ENCODE measurements around the gene CAP2. TPM values are rescaled to one million over a fixed set of nuclear protein-coding genes. Genes with fewer than 3 reads are reported as not detected.

CAP2 gene
- total and polyA plus RNA-seq, 7 experiments from 2014 or later = not detected

GRCh38 chr6:17450397-17450796, 57.0 kb downstream of the CAP2 start:
- Histone ChIP-seq H3K27ac (ENCODE audit: low read depth, low read length) (no peak overlapping the region), H3K36me3 (ENCODE audit: control insufficient read depth in 2 of 3, insufficient read depth in 3 of 3, low read length in 3 of 3) (no peaks in the 10 kb centered on the region), H3K9me3 (ENCODE audit: control insufficient read depth in 2 of 3, low read length in 3 of 3) (no peaks in the 10 kb centered on the region), H3K4me1 (ENCODE audit: control insufficient read depth in 2 of 2, insufficient read depth in 2 of 2, low read length in 2 of 2) (no peaks in the 10 kb centered on the region), H3K27me3 (ENCODE audit: control insufficient read depth in 2 of 2, insufficient read depth in 2 of 2, low read length in 2 of 2) (peaks cover 0 to 2% of the 10 kb centered on the region in 2 donors), H3K4me3 (ENCODE audit: low read length) (no peak overlapping the region)
- H3K27me3 Mint-ChIP-seq = peaks cover 0 to 31% (median 19%) of the 10 kb centered on the region in 5 donors
- H3K9me3 Mint-ChIP-seq = peaks cover 0 to 1% (median 0%) of the 10 kb centered on the region in 11 donors
- peaks cover 0 to 2% (median 0%) of the 10 kb centered on the region in 7 donors for H3K4me1 Mint-ChIP-seq
- DNase-seq (no peak), ATAC-seq (no peak)
- ChIA-PET POLR2A (no interaction called here), CTCF (no interaction called here)
- intact Hi-C loops (cut with micrococcal nuclease) = no loop called here
- no peak overlapping the region for H3K27ac Mint-ChIP-seq
- H3K36me3 Mint-ChIP-seq = no peaks in the 10 kb centered on the region
- H3K4me3 Mint-ChIP-seq = no peak overlapping the region

GRCh38 chr6:17450832-17451231, 57.4 kb downstream of the CAP2 start:
- Histone ChIP-seq H3K9me3 (ENCODE audit: control insufficient read depth in 2 of 3, low read length in 3 of 3) (no peaks in the 10 kb centered on the region), H3K4me1 (ENCODE audit: control insufficient read depth in 2 of 2, insufficient read depth in 2 of 2, low read length in 2 of 2) (no peaks in the 10 kb centered on the region), H3K4me3 (ENCODE audit: low read length) (no peak overlapping the region), H3K27me3 (ENCODE audit: control insufficient read depth in 2 of 2, insufficient read depth in 2 of 2, low read length in 2 of 2) (peaks cover 0 to 2% of the 10 kb centered on the region in 2 donors), H3K36me3 (ENCODE audit: control insufficient read depth in 2 of 3, insufficient read depth in 3 of 3, low read length in 3 of 3) (no peaks in the 10 kb centered on the region), H3K27ac (ENCODE audit: low read depth, low read length) (no peak overlapping the region)
- peaks cover 0 to 1% (median 0%) of the 10 kb centered on the region in 11 donors for H3K9me3 Mint-ChIP-seq
- no peaks in the 10 kb centered on the region for H3K36me3 Mint-ChIP-seq
- ATAC-seq = no peak
- peaks cover 0 to 32% (median 22%) of the 10 kb centered on the region in 5 donors for H3K27me3 Mint-ChIP-seq
- no peak for DNase-seq
- H3K4me3 Mint-ChIP-seq = no peak overlapping the region
- intact Hi-C loops (cut with micrococcal nuclease) = no loop called here
- CTCF ChIA-PET = no interaction called here
- peaks cover 0 to 2% (median 0%) of the 10 kb centered on the region in 7 donors for H3K4me1 Mint-ChIP-seq
- POLR2A ChIA-PET = no interaction called here
- no peak overlapping the region for H3K27ac Mint-ChIP-seq

- H3K9me3 ChIP-seq (ENCODE audit: control insufficient read depth in 2 of 3, low read length in 3 of 3) = no peaks in the 10 kb centered on the region
- no peaks in the 10 kb centered on the region for H3K4me1 Mint-ChIP-seq
- no peaks in the 10 kb centered on the region for H3K4me1 ChIP-seq (ENCODE audit: control insufficient read depth in 2 of 2, insufficient read depth in 2 of 2, low read length in 2 of 2)
- H3K27me3 Mint-ChIP-seq = peaks cover 0 to 33% (median 17%) of the 10 kb centered on the region in 5 donors
- no peaks in the 10 kb centered on the region for H3K27me3 ChIP-seq (ENCODE audit: control insufficient read depth in 2 of 2, insufficient read depth in 2 of 2, low read length in 2 of 2)
- H3K27ac ChIP-seq (ENCODE audit: low read depth, low read length) = no peak overlapping the region
- H3K36me3 Mint-ChIP-seq = no peaks in the 10 kb centered on the region
- intact Hi-C loops (cut with micrococcal nuclease) = no loop called here
- no peak overlapping the region for H3K4me3 ChIP-seq (ENCODE audit: low read length)
- no peak overlapping the region for H3K27ac Mint-ChIP-seq
- POLR2A ChIA-PET = no interaction called here
- H3K9me3 Mint-ChIP-seq = peaks cover 0 to 2% (median 0%) of the 10 kb centered on the region in 11 donors
- no peak overlapping the region for H3K4me3 Mint-ChIP-seq
- no peaks in the 10 kb centered on the region for H3K36me3 ChIP-seq (ENCODE audit: control insufficient read depth in 2 of 3, insufficient read depth in 3 of 3, low read length in 3 of 3)
- CTCF ChIA-PET = no interaction called here
- ATAC-seq (no peak), DNase-seq (no peak)
Observed at GRCh38 chr6:17452096-17452495, 58.7 kb downstream of the CAP2 start.

- Histone ChIP-seq H3K4me1 (ENCODE audit: control insufficient read depth in 2 of 2, insufficient read depth in 2 of 2, low read length in 2 of 2) (no peaks in the 10 kb centered on the region), H3K36me3 (ENCODE audit: control insufficient read depth in 2 of 3, insufficient read depth in 3 of 3, low read length in 3 of 3) (no peaks in the 10 kb centered on the region), H3K4me3 (ENCODE audit: low read length) (no peak overlapping the region), H3K27me3 (ENCODE audit: control insufficient read depth in 2 of 2, insufficient read depth in 2 of 2, low read length in 2 of 2) (no peaks in the 10 kb centered on the region), H3K9me3 (ENCODE audit: control insufficient read depth in 2 of 3, low read length in 3 of 3) (no peaks in the 10 kb centered on the region), H3K27ac (ENCODE audit: low read depth, low read length) (no peak overlapping the region)
- peaks cover 0 to 49% (median 27%) of the 10 kb centered on the region in 5 donors for H3K27me3 Mint-ChIP-seq
- H3K9me3 Mint-ChIP-seq = peaks cover 0 to 2% (median 0%) of the 10 kb centered on the region in 11 donors
- intact Hi-C loops (cut with micrococcal nuclease) = no loop called here
- H3K36me3 Mint-ChIP-seq = no peaks in the 10 kb centered on the region
- ChIA-PET CTCF (no interaction called here), POLR2A (no interaction called here)
- ATAC-seq (no peak), DNase-seq (no peak)
- no peak overlapping the region for H3K4me3 Mint-ChIP-seq
- H3K27ac Mint-ChIP-seq = no peak overlapping the region
- H3K4me1 Mint-ChIP-seq = peaks cover 0 to 3% (median 0%) of the 10 kb centered on the region in 7 donors
Observed at GRCh38 chr6:17454316-17455005, 61.1 kb downstream of the CAP2 start.

GRCh38 chr6:17455919-17456318, 62.5 kb downstream of the CAP2 start:
- peaks cover 0 to 3% (median 0%) of the 10 kb centered on the region in 7 donors for H3K4me1 Mint-ChIP-seq
- H3K4me3 Mint-ChIP-seq = no peak overlapping the region
- intact Hi-C loops (cut with micrococcal nuclease) = no loop called here
- no peak overlapping the region for H3K27ac Mint-ChIP-seq
- Histone ChIP-seq H3K27me3 (ENCODE audit: control insufficient read depth in 2 of 2, insufficient read depth in 2 of 2, low read length in 2 of 2) (no peaks in the 10 kb centered on the region), H3K27ac (ENCODE audit: low read depth, low read length) (no peak overlapping the region), H3K9me3 (ENCODE audit: control insufficient read depth in 2 of 3, low read length in 3 of 3) (no peaks in the 10 kb centered on the region), H3K36me3 (ENCODE audit: control insufficient read depth in 2 of 3, insufficient read depth in 3 of 3, low read length in 3 of 3) (no peaks in the 10 kb centered on the region), H3K4me1 (ENCODE audit: control insufficient read depth in 2 of 2, insufficient read depth in 2 of 2, low read length in 2 of 2) (no peaks in the 10 kb centered on the region), H3K4me3 (ENCODE audit: low read length) (no peak overlapping the region)
- ChIA-PET POLR2A (no interaction called here), CTCF (no interaction called here)
- ATAC-seq (no peak), DNase-seq (no peak)
- H3K9me3 Mint-ChIP-seq = peaks cover 0 to 2% (median 0%) of the 10 kb centered on the region in 11 donors
- no peaks in the 10 kb centered on the region for H3K36me3 Mint-ChIP-seq
- H3K27me3 Mint-ChIP-seq = peaks cover 6 to 49% (median 28%) of the 10 kb centered on the region in 5 donors

- no peak for DNase-seq
- ATAC-seq = no peak
- H3K9me3 Mint-ChIP-seq = peaks cover 0 to 2% (median 0%) of the 10 kb centered on the region in 11 donors
- CTCF ChIA-PET = no interaction called here
- H3K27me3 Mint-ChIP-seq = peaks cover 6 to 49% (median 28%) of the 10 kb centered on the region in 5 donors
- H3K4me1 ChIP-seq (ENCODE audit: control insufficient read depth in 2 of 2, insufficient read depth in 2 of 2, low read length in 2 of 2) = no peaks in the 10 kb centered on the region
- H3K27ac Mint-ChIP-seq = no peak overlapping the region
- no peaks in the 10 kb centered on the region for H3K9me3 ChIP-seq (ENCODE audit: control insufficient read depth in 2 of 3, low read length in 3 of 3)
- H3K4me1 Mint-ChIP-seq = peaks cover 0 to 3% (median 0%) of the 10 kb centered on the region in 7 donors
- H3K27ac ChIP-seq (ENCODE audit: low read depth, low read length) = no peak overlapping the region
- intact Hi-C loops (cut with micrococcal nuclease) = no loop called here
- no peaks in the 10 kb centered on the region for H3K36me3 Mint-ChIP-seq
- no peak overlapping the region for H3K4me3 ChIP-seq (ENCODE audit: low read length)
- no peaks in the 10 kb centered on the region for H3K36me3 ChIP-seq (ENCODE audit: control insufficient read depth in 2 of 3, insufficient read depth in 3 of 3, low read length in 3 of 3)
- H3K4me3 Mint-ChIP-seq = no peak overlapping the region
- no peaks in the 10 kb centered on the region for H3K27me3 ChIP-seq (ENCODE audit: control insufficient read depth in 2 of 2, insufficient read depth in 2 of 2, low read length in 2 of 2)
- POLR2A ChIA-PET = no interaction called here
Observed at GRCh38 chr6:17456711-17457110, 63.3 kb downstream of the CAP2 start.

- no peak overlapping the region for H3K27ac ChIP-seq (ENCODE audit: low read depth, low read length)
- CTCF ChIA-PET = no interaction called here
- Mint-ChIP-seq H3K4me3 (no peak overlapping the region), H3K9me3 (peaks cover 0 to 2% (median 0%) of the 10 kb centered on the region in 11 donors), H3K36me3 (no peaks in the 10 kb centered on the region), H3K4me1 (peaks cover 0 to 3% (median 0%) of the 10 kb centered on the region in 7 donors), H3K27ac (no peak overlapping the region), H3K27me3 (peaks cover 6 to 45% (median 28%) of the 10 kb centered on the region in 5 donors)
- ATAC-seq = no peak
- DNase-seq = no peak
- no peaks in the 10 kb centered on the region for H3K9me3 ChIP-seq (ENCODE audit: control insufficient read depth in 2 of 3, low read length in 3 of 3)
- no peaks in the 10 kb centered on the region for H3K4me1 ChIP-seq (ENCODE audit: control insufficient read depth in 2 of 2, insufficient read depth in 2 of 2, low read length in 2 of 2)
- intact Hi-C loops (cut with micrococcal nuclease) = no loop called here
- no peaks in the 10 kb centered on the region for H3K27me3 ChIP-seq (ENCODE audit: control insufficient read depth in 2 of 2, insufficient read depth in 2 of 2, low read length in 2 of 2)
- no peaks in the 10 kb centered on the region for H3K36me3 ChIP-seq (ENCODE audit: control insufficient read depth in 2 of 3, insufficient read depth in 3 of 3, low read length in 3 of 3)
- POLR2A ChIA-PET = no interaction called here
- no peak overlapping the region for H3K4me3 ChIP-seq (ENCODE audit: low read length)
Observed at GRCh38 chr6:17457405-17457804, 64.0 kb downstream of the CAP2 start.

Measured in naive thymus-derived CD4-positive, alpha-beta T cell (primary cell).